Inflammatory macrophage (primary cell): ENCODE measurements around the gene ASB14.
"Not testable (repeated sequence)": the region's sequence is repeated elsewhere in the genome, so short reads cannot be mapped to it uniquely, and the experiment has no call there.

ENCODE experiments used
- DNase-seq, 2 donors: peaks; one replicate each; pipeline ENCODE4 v3.0.0-alpha.2; 2020 to 2022
- total RNA-seq, 18 experiments: gene quantifications; one replicate each; lab custom pipeline; 2026; ENCODE audit warnings: mixed read lengths in 6 of 18, inconsistent platforms in 2 of 18; lab: John Stamatoyannopoulos, UW

ASB14 gene
- 0.03 to 0.76 (median 0.12) reads per million in 18 experiments for total RNA-seq

GRCh38 chr3:57292159-57292896 lies at the start of gene ASB14:
ASB14 (minus strand) TSS chr3:57292685; CDS start chr3:57292033, 652 bp downstream.
- no peak for DNase-seq

GRCh38 chr3:57339071-57339642 lies 46.7 kb upstream of the ASB14 start:
- not testable (repeated sequence) for DNase-seq

GRCh38 chr3:57338272-57339070 lies 46.0 kb upstream of the ASB14 start:
- not testable (repeated sequence) for DNase-seq

- DNase-seq = no peak
Observed at GRCh38 chr3:57335283-57335938, 42.9 kb upstream of the ASB14 start.

GRCh38 chr3:57331078-57331610 lies 38.7 kb upstream of the ASB14 start:
- DNase-seq = no peak

GRCh38 chr3:57326498-57326897 lies 34.0 kb upstream of the ASB14 start:
- DNase-seq = not testable (repeated sequence)

- DNase-seq = no peak
Observed at GRCh38 chr3:57314204-57314603, 21.7 kb upstream of the ASB14 start.

GRCh38 chr3:57309769-57310360 lies 17.4 kb upstream of the ASB14 start:
- no peak for DNase-seq

- DNase-seq = not testable (repeated sequence)
Observed at GRCh38 chr3:57303520-57303919, 11.0 kb upstream of the ASB14 start.

- DNase-seq = no peak
Observed at GRCh38 chr3:57298041-57298440, 5.6 kb upstream of the ASB14 start.

GRCh38 chr3:57292897-57293526 lies 527 bp upstream of the ASB14 start:
- no peak for DNase-seq

- no peak for DNase-seq
Observed at GRCh38 chr3:57288403-57288802, 4.1 kb downstream of the ASB14 start.

- no peak for DNase-seq
Observed at GRCh38 chr3:57287205-57287604, 5.3 kb downstream of the ASB14 start.

- peak in 1 of 2 donors; percentile 35 for DNase-seq
Observed at GRCh38 chr3:57283334-57283733, 9.2 kb downstream of the ASB14 start.

GRCh38 chr3:57281715-57282114 lies 10.8 kb downstream of the ASB14 start:
- DNase-seq = no peak

- no peak for DNase-seq
Observed at GRCh38 chr3:57279685-57280084, 12.8 kb downstream of the ASB14 start.

GRCh38 chr3:57278237-57278636 lies 14.2 kb downstream of the ASB14 start:
- no peak for DNase-seq

GRCh38 chr3:57275393-57275792 lies 17.1 kb downstream of the ASB14 start:
- DNase-seq = no peak

GRCh38 chr3:57274845-57275244 lies 17.6 kb downstream of the ASB14 start:
- DNase-seq = no peak

GRCh38 chr3:57268416-57268815 lies 24.1 kb downstream of the ASB14 start:
- no peak for DNase-seq

GRCh38 chr3:57261929-57262328 lies 30.6 kb downstream of the ASB14 start:
- DNase-seq = no peak

GRCh38 chr3:57261119-57261518 lies 31.4 kb downstream of the ASB14 start:
- DNase-seq = no peak
